OCI-LY7 (cell line): ENCODE results near the gene YBX2. TPM values are rescaled to one million over a fixed set of nuclear protein-coding genes. Genes with fewer than 3 reads are reported as not detected.

Source experiments
- BruUV-seq: library from RNA; stranded (reverse); fragments of 400-500 nt; replicated peaks from 2 replicates; lab custom pipeline; 2021; lab: Mats Ljungman, UMichigan
- CTCF ChIA-PET: fragments of 300-600 bp; sonication (Branson Sonifier 250); formaldehyde crosslinking; loops from one replicate; lab custom pipeline; 2022; ENCODE audit warnings: antibody characterized with exemption; ENCODE audit not compliant: unreplicated experiment; lab: Charles Lee
- POLR2A ChIA-PET: fragments of 300-600 bp; sonication (Branson Sonifier 250); formaldehyde crosslinking; loops from one replicate; lab custom pipeline; 2022; ENCODE audit warnings: antibody characterized with exemption; lab: Charles Lee
- DNase-seq: peaks from one replicate; pipeline ENCODE4 v3.0.0-alpha.2; 2015; ENCODE audit warnings: low spot score
- H2AFZ ChIP-seq: fragments of 200-600 bp; sonication (generic), shearing (Covaris generic); 2 replicates; pipeline ENCODE4 v1.6.1; 2014; ENCODE audit warnings: mild to moderate bottlenecking, antibody characterized with exemption, low read length, moderate library complexity
- H3K27ac ChIP-seq: fragments of 200-600 bp; sonication (generic); 2 replicates; pipeline ENCODE4 v1.5.1; 2014; ENCODE audit warnings: mixed run types, low read depth, mild to moderate bottlenecking, moderate library complexity, low read length, inconsistent platforms; ENCODE audit not compliant: poor library complexity, severe bottlenecking
- H3K36me3 ChIP-seq: fragments of 200-600 bp; sonication (generic); 2 replicates; pipeline ENCODE4 v1.6.1; 2014; ENCODE audit warnings: mild to moderate bottlenecking, antibody characterized with exemption, low read length, moderate library complexity, mixed read lengths; ENCODE audit not compliant: insufficient read depth
- H3K4me1 ChIP-seq: fragments of 200-600 bp; sonication (generic); 2 replicates; pipeline ENCODE4 v1.5.1; 2014; ENCODE audit warnings: mild to moderate bottlenecking, low read length; ENCODE audit not compliant: insufficient read depth, poor library complexity, severe bottlenecking
- H3K4me2 ChIP-seq: fragments of 200-600 bp; sonication (generic); 2 replicates; pipeline ENCODE4 v1.6.1; 2014; ENCODE audit warnings: mild to moderate bottlenecking, low read length
- H3K4me3 ChIP-seq: fragments of 200-600 bp; sonication (generic); 2 replicates; pipeline ENCODE4 v1.5.1; 2014; ENCODE audit warnings: mild to moderate bottlenecking, low read depth, low read length; ENCODE audit not compliant: poor library complexity, severe bottlenecking
- H3K79me2 ChIP-seq: fragments of 200-600 bp; sonication (generic); 2 replicates; pipeline ENCODE4 v1.6.1; 2016; ENCODE audit warnings: low read depth, mild to moderate bottlenecking, low read length, moderate library complexity, mixed read lengths; ENCODE audit not compliant: insufficient read depth
- H3K9me2 ChIP-seq: fragments of 200-600 bp; sonication (generic); 2 replicates; pipeline ENCODE4 v1.6.1; 2016; ENCODE audit warnings: mild to moderate bottlenecking, low read length, mixed read lengths; ENCODE audit not compliant: insufficient read depth
- H3K9me3 ChIP-seq: fragments of 200-600 bp; sonication (generic); 2 replicates; pipeline ENCODE4 v1.6.1; 2014; ENCODE audit warnings: mild to moderate bottlenecking, mixed run types, low read length, mixed read lengths
- H4K20me1 ChIP-seq: fragments of 200-600 bp; sonication (generic); 2 replicates; pipeline ENCODE4 v1.6.1; 2014; ENCODE audit warnings: mild to moderate bottlenecking, antibody characterized with exemption, low read length, moderate library complexity, mixed read lengths; ENCODE audit not compliant: insufficient read depth
- EZH2phosphoT487 ChIP-seq: fragments of 200-600 bp; sonication (generic); IDR thresholded peaks from 2 replicates; pipeline ENCODE4 v1.6.1; 2018; ENCODE audit warnings: low read depth, borderline replicate concordance, mild to moderate bottlenecking, mixed run types, antibody characterized with exemption, low read length, moderate library complexity, mixed read lengths
- intact Hi-C: fragments of 100-400 bp; cut with micrococcal nuclease; formaldehyde crosslinking; loops from one replicate; pipeline ENCODE4 v1.10.0; 2022; ENCODE audit not compliant: unreplicated experiment
- total RNA-seq, 2 experiments: library from RNA; depleted of rRNA in 1 of 2; stranded (reverse); fragments of >200 nt in 1 of 2; shearing (Covaris generic) in 1 of 2; gene quantifications; 2 replicates each; pipeline ENCODE4 v1.2.3, GENCODE V29; 2014 to 2022
- TF ChIP-seq, protein P1 (sequence below): fragments of 200-600 bp; sonication (generic); conservative IDR thresholded peaks from 2 replicates; pipeline ENCODE4 v1.5.1; 2014; ENCODE audit warnings: mild to moderate bottlenecking, antibody characterized with exemption, low read length, moderate library complexity, mixed read lengths

The YBX2 gene
- total RNA-seq, 2 experiments from 2014 or later: 6.7 to 9.8 TPM

DNA sequence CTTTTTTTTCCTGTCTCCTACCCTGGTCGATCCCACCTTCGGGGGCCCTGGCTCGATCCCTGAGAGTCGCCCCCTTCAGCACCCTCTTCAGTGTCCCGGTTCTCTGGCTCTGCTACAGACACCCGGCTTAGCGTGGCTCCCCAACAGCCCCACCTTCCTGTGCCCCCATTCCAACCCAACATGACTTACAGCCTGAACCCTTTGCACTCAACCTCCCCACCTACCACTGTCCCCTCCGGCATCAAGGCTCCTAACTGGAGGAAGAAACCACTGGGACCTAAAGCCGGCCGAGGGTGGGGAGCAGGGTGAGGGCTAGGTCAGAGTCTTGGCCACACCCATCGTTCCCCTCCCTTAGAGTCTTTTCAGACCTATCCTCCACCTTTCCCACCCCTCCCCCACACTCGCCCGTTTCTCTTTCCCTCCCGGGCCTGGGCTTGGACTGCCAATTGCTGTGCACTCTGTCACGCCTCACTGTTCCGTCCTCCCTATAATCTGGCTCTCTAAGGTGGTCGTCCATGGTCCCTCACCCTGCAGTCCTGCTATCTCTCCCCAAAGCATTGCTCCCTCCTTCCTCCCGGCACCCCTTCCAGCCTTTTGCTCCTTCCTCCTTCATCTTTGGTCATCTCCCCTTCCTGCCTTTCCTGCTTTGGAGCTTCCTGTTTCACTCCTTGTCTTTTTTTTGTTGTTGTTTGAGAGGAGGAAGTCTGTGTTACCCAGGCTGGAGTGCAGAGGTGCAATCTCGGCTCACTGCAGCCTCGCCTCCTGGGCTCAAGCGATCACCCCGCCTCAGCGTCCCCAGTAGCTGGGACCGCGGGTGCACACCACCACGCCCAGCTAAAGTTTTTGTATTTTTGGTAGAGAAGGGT lies 31.3 kb downstream of the YBX2 start:
- H3K4me3 ChIP-seq: peak overlapping the region; percentile 44
- H3K4me2 ChIP-seq: peak overlapping the region; percentile 65
- no peaks in the 10 kb centered on the region for H3K9me3 ChIP-seq
- intact Hi-C loops: no loop called here
- no peaks in the 10 kb centered on the region for H4K20me1 ChIP-seq
- peaks cover 17% of the 10 kb centered on the region for H3K4me1 ChIP-seq
- no peaks in the 10 kb centered on the region for H3K79me2 ChIP-seq
- TF ChIP-seq EZH2phosphoT487: no peak
- TF ChIP-seq, protein P1, sequence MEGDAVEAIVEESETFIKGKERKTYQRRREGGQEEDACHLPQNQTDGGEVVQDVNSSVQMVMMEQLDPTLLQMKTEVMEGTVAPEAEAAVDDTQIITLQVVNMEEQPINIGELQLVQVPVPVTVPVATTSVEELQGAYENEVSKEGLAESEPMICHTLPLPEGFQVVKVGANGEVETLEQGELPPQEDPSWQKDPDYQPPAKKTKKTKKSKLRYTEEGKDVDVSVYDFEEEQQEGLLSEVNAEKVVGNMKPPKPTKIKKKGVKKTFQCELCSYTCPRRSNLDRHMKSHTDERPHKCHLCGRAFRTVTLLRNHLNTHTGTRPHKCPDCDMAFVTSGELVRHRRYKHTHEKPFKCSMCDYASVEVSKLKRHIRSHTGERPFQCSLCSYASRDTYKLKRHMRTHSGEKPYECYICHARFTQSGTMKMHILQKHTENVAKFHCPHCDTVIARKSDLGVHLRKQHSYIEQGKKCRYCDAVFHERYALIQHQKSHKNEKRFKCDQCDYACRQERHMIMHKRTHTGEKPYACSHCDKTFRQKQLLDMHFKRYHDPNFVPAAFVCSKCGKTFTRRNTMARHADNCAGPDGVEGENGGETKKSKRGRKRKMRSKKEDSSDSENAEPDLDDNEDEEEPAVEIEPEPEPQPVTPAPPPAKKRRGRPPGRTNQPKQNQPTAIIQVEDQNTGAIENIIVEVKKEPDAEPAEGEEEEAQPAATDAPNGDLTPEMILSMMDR: no peak
- H3K9me2 ChIP-seq: no peaks in the 10 kb centered on the region
- ChIA-PET POLR2A (interaction anchor here (1.0 kb wide), 1 partner anchor 46 kb away, joined by 3 read pairs; no protein-coding TSS in a partner anchor), CTCF (no interaction called here)
- peak overlapping the region; percentile 62 for H2AFZ ChIP-seq
- no peak for DNase-seq
- H3K27ac ChIP-seq: no peak overlapping the region
- no TSS peak for BruUV-seq
- H3K36me3 ChIP-seq: peaks cover 15% of the 10 kb centered on the region

DNA sequence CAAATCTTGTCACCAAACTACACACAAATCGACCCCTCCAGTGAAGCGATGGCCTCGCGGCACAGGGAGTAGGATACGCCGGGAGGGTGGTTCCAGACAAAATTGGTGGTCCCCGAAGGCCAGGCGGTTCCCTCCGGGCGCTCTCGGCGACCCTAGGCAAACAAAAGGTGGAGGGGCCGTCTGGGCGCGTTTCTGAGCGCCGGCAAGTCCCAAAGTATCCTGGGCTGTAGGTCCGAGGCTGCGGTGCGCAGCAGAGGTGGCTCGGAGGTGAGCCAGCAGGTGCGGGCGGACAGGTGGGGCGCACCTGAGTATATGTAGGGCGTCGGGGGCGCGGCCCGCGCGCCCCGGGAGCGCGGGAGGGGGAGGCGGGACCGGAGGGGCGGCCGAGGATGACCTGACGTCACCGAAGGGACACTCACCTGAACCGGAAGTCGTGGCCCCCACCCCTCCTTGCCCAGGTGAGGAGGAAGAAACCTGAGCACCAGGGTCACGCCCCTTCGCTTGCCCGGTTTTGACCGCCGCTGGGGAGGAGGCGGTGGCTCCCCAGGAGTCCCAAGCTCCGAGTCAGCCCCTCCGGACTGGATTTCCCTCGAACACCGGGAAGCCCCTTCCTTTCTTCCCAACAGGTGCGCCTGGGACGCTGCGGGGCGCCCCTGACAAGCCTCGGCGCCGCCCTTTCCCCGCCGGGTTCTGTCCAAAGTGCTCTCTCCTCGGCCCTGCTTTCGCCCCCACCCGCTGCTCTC lies 32.1 kb downstream of the YBX2 start, which contains the start of gene CLDN7:
CLDN7 (minus strand) TSS at position 287 of the 743 bp plus-strand sequence. CDS start 435 bp downstream, outside the sequence.
- intact Hi-C loops: no loop called here
- H3K27ac ChIP-seq: no peak within 1 kb of the TSS
- H3K9me2 ChIP-seq: no peaks in the 10 kb centered on the region
- no peak for DNase-seq
- H3K36me3 ChIP-seq: peaks cover 18% of the 10 kb centered on the region
- no peak for TF ChIP-seq EZH2phosphoT487
- TF ChIP-seq, protein P1: no peak
- H4K20me1 ChIP-seq: no peaks in the 10 kb centered on the region
- H3K9me3 ChIP-seq: no peaks in the 10 kb centered on the region
- peak within 1 kb of the TSS; percentile 44 for H3K4me3 ChIP-seq
- H3K4me2 ChIP-seq: peak within 1 kb of the TSS; percentile 65
- BruUV-seq: no TSS peak
- ChIA-PET CTCF (no interaction called here), POLR2A (interaction anchor here (0.6 kb wide), 1 partner anchor 273 kb away, joined by 3 read pairs; no protein-coding TSS in a partner anchor)
- peak within 1 kb of the TSS; percentile 62 for H2AFZ ChIP-seq
- peaks cover 17% of the 10 kb centered on the region for H3K4me1 ChIP-seq
- no peaks in the 10 kb centered on the region for H3K79me2 ChIP-seq
